MM.1S (cell line): ENCODE data around the gene P2RY12.

Source experiments
- EZH2 ChIP-seq: fragments of 300-600 bp; sonication (generic); optimal IDR thresholded peaks from 2 replicates; pipeline ENCODE3; 2017; ENCODE audit warnings: low read depth, mild to moderate bottlenecking, antibody characterized with exemption, low read length, mixed read lengths
- EZH2phosphoT487 ChIP-seq: fragments of 300-600 bp; sonication (generic); IDR thresholded peaks from 2 replicates; pipeline ENCODE4 v1.6.1; 2018; ENCODE audit warnings: antibody characterized with exemption, low read length
- TF ChIP-seq, protein P1 (sequence below): fragments of 300-600 bp; sonication (generic); IDR thresholded peaks from 2 replicates; pipeline ENCODE4 v1.5.1; 2016; ENCODE audit warnings: antibody characterized with exemption, low read length, mixed read lengths

DNA sequence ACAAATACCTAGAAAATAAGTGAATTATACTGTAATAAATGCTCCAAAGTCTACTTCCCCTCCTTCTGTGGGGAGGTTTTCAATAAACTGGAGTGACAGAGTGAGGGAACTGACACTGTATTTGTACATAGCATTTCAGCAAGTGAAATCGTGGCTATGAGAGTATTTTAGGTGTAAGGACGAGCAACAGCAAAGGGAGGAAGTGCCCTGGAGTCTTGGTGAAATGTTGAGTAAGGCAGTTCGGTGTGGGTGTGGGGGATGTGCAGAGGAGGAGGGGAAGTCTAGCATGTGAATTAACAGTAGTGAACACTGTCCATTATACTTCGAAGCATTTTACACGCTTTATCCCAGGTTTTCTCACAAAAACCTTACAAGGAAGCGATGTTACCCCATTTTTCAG is 37.1 kb downstream of the P2RY12 start:
- TF ChIP-seq, protein P1, sequence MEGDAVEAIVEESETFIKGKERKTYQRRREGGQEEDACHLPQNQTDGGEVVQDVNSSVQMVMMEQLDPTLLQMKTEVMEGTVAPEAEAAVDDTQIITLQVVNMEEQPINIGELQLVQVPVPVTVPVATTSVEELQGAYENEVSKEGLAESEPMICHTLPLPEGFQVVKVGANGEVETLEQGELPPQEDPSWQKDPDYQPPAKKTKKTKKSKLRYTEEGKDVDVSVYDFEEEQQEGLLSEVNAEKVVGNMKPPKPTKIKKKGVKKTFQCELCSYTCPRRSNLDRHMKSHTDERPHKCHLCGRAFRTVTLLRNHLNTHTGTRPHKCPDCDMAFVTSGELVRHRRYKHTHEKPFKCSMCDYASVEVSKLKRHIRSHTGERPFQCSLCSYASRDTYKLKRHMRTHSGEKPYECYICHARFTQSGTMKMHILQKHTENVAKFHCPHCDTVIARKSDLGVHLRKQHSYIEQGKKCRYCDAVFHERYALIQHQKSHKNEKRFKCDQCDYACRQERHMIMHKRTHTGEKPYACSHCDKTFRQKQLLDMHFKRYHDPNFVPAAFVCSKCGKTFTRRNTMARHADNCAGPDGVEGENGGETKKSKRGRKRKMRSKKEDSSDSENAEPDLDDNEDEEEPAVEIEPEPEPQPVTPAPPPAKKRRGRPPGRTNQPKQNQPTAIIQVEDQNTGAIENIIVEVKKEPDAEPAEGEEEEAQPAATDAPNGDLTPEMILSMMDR: no peak
- TF ChIP-seq EZH2 (no peak), EZH2phosphoT487 (no peak)
